Spleen (tissue), 11 donors: ENCODE data around the gene MALAT1. TPM values are rescaled to one million over a fixed set of nuclear protein-coding genes. Genes with fewer than 3 reads are reported as not detected.
"Not testable (repeated sequence)": the region's sequence is repeated elsewhere in the genome, so short reads cannot be mapped to it uniquely, and the experiment has no call there.

ENCODE experiments used
- DNase-seq: peaks from one replicate; pipeline ENCODE4 v3.0.0-alpha.2; 2020
- H3K27ac ChIP-seq, 8 donors: fragments of 200-600 bp; sonication (generic) in 7 of 8; 1 replicate in 4 of 8; 2 replicates in 4 of 8; pipeline versions ENCODE4 v1.5.0 to v1.8.0; 2016 to 2021; ENCODE audit warnings: inconsistent platforms in 4 of 8, mild to moderate bottlenecking in 4 of 8, moderate library complexity in 1 of 8
- H3K27me3 ChIP-seq, 7 donors: fragments of 200-600 bp; sonication (generic) in 6 of 7; replicated peaks in 1 of 7; 1 replicate in 4 of 7; 2 replicates in 3 of 7; pipeline versions ENCODE4 v1.5.0 to v1.8.0; 2016 to 2021; ENCODE audit warnings: inconsistent platforms in 3 of 7, mild to moderate bottlenecking in 1 of 7
- H3K36me3 ChIP-seq, 6 donors: fragments of 200-600 bp; sonication (generic) in 5 of 6; 1 replicate in 4 of 6; 2 replicates in 2 of 6; pipeline versions ENCODE4 v1.5.0 to v1.8.0; 2016 to 2021; ENCODE audit warnings: inconsistent platforms in 2 of 6
- H3K4me1 ChIP-seq, 6 donors: fragments of 200-600 bp; sonication (generic) in 5 of 6; 1 replicate in 3 of 6; 2 replicates in 3 of 6; pipeline versions ENCODE4 v1.5.0 to v1.8.0; 2016 to 2021; ENCODE audit warnings: inconsistent platforms in 3 of 6
- H3K4me3 ChIP-seq, 8 donors: fragments of 200-600 bp; sonication (generic) in 7 of 8; 1 replicate in 4 of 8; 2 replicates in 4 of 8; pipeline versions ENCODE4 v1.5.0 to v1.8.0; 2016 to 2021; ENCODE audit warnings: inconsistent platforms in 4 of 8, mild to moderate bottlenecking in 4 of 8, moderate library complexity in 2 of 8
- H3K9me3 ChIP-seq, 8 donors: fragments of 200-600 bp; sonication (generic) in 7 of 8; 1 replicate in 4 of 8; 2 replicates in 4 of 8; pipeline versions ENCODE4 v1.5.0 to v1.8.0; 2016 to 2021; ENCODE audit warnings: inconsistent platforms in 4 of 8
- CTCF ChIP-seq, 11 experiments: fragments of 200-600 bp in 7 of 11; fragments of 450-650 bp in 4 of 11; sonication (generic) in 4 of 11; IDR thresholded peaks in 8 of 11; conservative IDR thresholded peaks in 3 of 11; 1 replicate in 7 of 11; 2 replicates in 4 of 11; pipeline versions ENCODE4 v1.4.0 to v1.8.0; 2016 to 2021; ENCODE audit warnings: antibody characterized with exemption in 11 of 11, inconsistent platforms in 4 of 11, mild to moderate bottlenecking in 1 of 11
- POLR2A ChIP-seq, 3 donors: fragments of 450-650 bp; IDR thresholded peaks; one replicate each; pipeline ENCODE4 v1.5.1; 2017; ENCODE audit warnings: antibody characterized with exemption in 3 of 3, mild to moderate bottlenecking in 1 of 3
- POLR2AphosphoS5 ChIP-seq, 3 donors: sonication (generic); formaldehyde crosslinking; IDR thresholded peaks; one replicate each; pipeline ENCODE4 v1.5.1; 2017; ENCODE audit warnings: antibody characterized with exemption in 3 of 3
- WGBS, 5 donors: extraction: QIAGEN DNeasy Blood & Tissue Kit in 3 of 5; methylation state at CpG; one replicate each; pipeline versions ENCODE4 v1.1.5 to v1.1.7; 2013 to 2018; 5-methylcytosine and 5-hydroxymethylcytosine counted together
- intact Hi-C: fragments of 100-400 bp; cut with DNase I; formaldehyde crosslinking; loops from one replicate; pipeline ENCODE4 v1.15.0; 2023; ENCODE audit warnings: low total_unique reads
- polyA plus RNA-seq, 3 donors: library from polyadenylated mRNA; stranded (reverse); fragments of 200-250 nt; gene quantifications; one replicate each; pipeline ENCODE4 v1.2.1, GENCODE V29; 2013
- total RNA-seq, 7 donors: library from RNA; depleted of rRNA in 3 of 7; stranded (reverse); fragments of >200 nt in 3 of 7; fragmentation: NEBNext Ultra II Directional in 4 of 7; extraction: Animal tissue kit (Norgen Biotek cat#: 25700) in 4 of 7; gene quantifications; one replicate each; pipeline versions ENCODE4 v1.1.0 to v1.2.1, GENCODE V29; 2016 to 2021
- donor health status: healthy with polysubstance abuse.
- donor health status: DM: no; HTN: no; CAD: no; lungs with moderate emphysema.
- donor health status: DM: no; HTN: no; CAD: no.
- donor health status: Bipolar disorder and iron deficiency.
- donor health status: healthy.
- donor health status: DM: no; HTN: no; CAD: no.
- donor health status: DM: yes; HTN: yes; CAD: no.

The MALAT1 gene
- total and polyA plus RNA-seq, 10 donors, result 111 to 24,490 (median 13,111) TPM

- peak in 1 of 3 donors; percentile 38 for TF ChIP-seq POLR2AphosphoS5 (IDR thresholded peaks at IDR 0.05)
- DNase-seq, result peak; percentile 76
- Histone ChIP-seq H3K27ac (peak overlapping the region; percentile 65 to 96 (median 85)), H3K4me3 (peak overlapping the region in 4 of 8 donors; percentile 9 to 97 (median 18)), H3K36me3 (peaks cover 0 to 21% (median 13%) of the 10 kb centered on the region in 6 donors), H3K4me1 (peaks cover 22 to 57% (median 45%) of the 10 kb centered on the region in 6 donors)
- WGBS, 5 donors, result 22 to 33% (median 27%) methylated on average over 18 of the region's 18 CpGs
- H3K9me3 ChIP-seq, intact Hi-C loops, H3K27me3 ChIP-seq: not testable (repeated sequence)
These were observed 24.1 kb downstream of the MALAT1 start for GRCh38 chr11:65522718-65523630.

DNA sequence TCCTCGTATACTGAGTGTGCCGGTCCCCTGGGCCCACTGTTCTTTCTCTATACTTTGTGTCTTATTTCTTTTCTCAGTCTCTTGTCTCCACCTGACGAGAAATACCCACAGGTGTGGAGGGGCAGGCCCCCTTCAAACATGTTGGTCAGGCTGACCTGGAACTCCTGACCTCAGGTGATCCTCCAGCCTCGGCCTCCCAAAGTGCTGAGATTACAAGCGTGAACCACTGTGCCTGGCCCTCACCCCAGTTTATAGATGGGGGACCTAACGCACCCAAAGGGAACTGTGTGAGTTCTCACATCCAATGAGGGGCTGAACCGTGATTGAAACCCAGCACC lies 24.8 kb downstream of the MALAT1 start:
- Histone ChIP-seq H3K27ac (peak overlapping the region; percentile 65 to 96 (median 85)), H3K4me1 (peaks cover 22 to 63% (median 50%) of the 10 kb centered on the region in 6 donors), H3K4me3 (peak overlapping the region in 3 of 8 donors; percentile 15 to 97 (median 20)), H3K36me3 (peaks cover 0 to 27% (median 15%) of the 10 kb centered on the region in 6 donors)
- 66 to 77% (median 69%) methylated on average over 7 of the region's 7 CpGs for WGBS, 5 donors
- H3K9me3 ChIP-seq, intact Hi-C loops, H3K27me3 ChIP-seq: not testable (repeated sequence)
- DNase-seq, result peak; percentile 73

- no peaks in the 10 kb centered on the region for H3K27me3 ChIP-seq
- TF ChIP-seq POLR2AphosphoS5 (IDR thresholded peaks at IDR 0.05) (no peak), POLR2A (IDR thresholded peaks at IDR 0.05) (no peak), CTCF (IDR thresholded peaks at IDR 0.05 in 8 of 11, conservative IDR thresholded peaks at IDR 0.05 in 3 of 11) (no peak)
- peak overlapping the region in 4 of 8 donors; percentile 82 to 99 (median 90) for H3K4me3 ChIP-seq
- DNase-seq, result peak; percentile 88
- peaks cover 23 to 69% (median 56%) of the 10 kb centered on the region in 6 donors for H3K4me1 ChIP-seq
- no peaks in the 10 kb centered on the region for H3K9me3 ChIP-seq
- peaks cover 0 to 33% (median 17%) of the 10 kb centered on the region in 6 donors for H3K36me3 ChIP-seq
- peak overlapping the region; percentile 65 to 96 (median 85) for H3K27ac ChIP-seq
- 56 to 70% (median 59%) methylated on average over 12 of the region's 12 CpGs for WGBS, 5 donors
- intact Hi-C loops, result no loop called here
These were observed 25.3 kb downstream of the MALAT1 start for GRCh38 chr11:65524014-65524740.

DNA sequence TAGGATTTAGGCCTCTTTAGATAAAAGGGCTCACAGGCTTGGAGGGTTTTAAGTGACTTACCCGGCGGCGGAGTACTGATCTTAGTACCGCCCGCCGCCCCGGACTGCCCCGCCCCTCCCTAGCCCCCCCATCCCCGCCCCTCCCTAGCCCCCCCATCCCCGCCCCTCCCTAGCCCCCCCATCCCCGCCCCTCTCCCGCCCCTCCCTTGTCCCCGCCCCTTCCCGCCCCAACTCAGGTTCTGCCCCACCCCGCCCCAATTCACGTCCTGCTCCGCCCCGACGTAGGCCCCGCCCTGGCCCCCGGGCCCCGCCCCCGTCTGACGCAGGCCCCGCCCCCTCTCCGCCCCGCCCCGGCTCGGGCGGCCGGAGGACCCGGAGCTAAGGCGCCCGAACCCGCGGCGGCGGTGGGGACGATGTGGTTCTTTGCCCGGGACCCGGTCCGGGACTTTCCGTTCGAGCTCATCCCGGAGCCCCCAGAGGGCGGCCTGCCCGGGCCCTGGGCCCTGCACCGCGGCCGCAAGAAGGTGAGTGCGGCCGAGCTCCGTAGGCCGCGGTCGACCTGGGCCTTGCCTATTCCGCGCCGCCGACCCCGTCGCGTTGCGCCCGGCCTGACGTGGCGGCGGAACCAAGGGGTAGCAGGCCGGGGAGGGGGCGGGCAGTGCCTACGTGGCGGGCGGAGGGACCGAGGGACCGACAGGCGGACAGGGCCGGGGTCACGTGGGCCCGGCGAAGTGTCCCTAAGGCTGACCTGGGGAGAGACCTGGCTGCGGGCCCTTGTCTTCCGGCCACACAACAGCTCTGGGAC lies 26.1 kb downstream of the MALAT1 start, which contains the start of gene SCYL1:
SCYL1 (plus strand) TSS at position 343 of the 805 bp plus-strand sequence; CDS start at position 414, 71 bp downstream.
- 1 to 2% (median 1%) methylated on average over 33 to 78 of the region's 82 CpGs for WGBS, 5 donors
- peak in 1 of 3 donors; percentile 62 for TF ChIP-seq POLR2A (IDR thresholded peaks at IDR 0.05)
- no peak for TF ChIP-seq CTCF (IDR thresholded peaks at IDR 0.05 in 8 of 11, conservative IDR thresholded peaks at IDR 0.05 in 3 of 11)
- TF ChIP-seq POLR2AphosphoS5 (IDR thresholded peaks at IDR 0.05), result peak; percentile 87 to 91 (median 89)
- Histone ChIP-seq H3K27me3 (no peaks in the 10 kb centered on the region), H3K4me1 (peaks cover 29 to 77% (median 64%) of the 10 kb centered on the region in 6 donors), H3K36me3 (peaks cover 0 to 40% (median 18%) of the 10 kb centered on the region in 6 donors), H3K27ac (peak within 1 kb of the TSS; percentile 90 to 96 (median 92)), H3K4me3 (peak within 1 kb of the TSS; percentile 68 to 99 (median 87)), H3K9me3 (no peaks in the 10 kb centered on the region)
- intact Hi-C loops, result no loop called here
- DNase-seq, result peak; percentile 96
